GM18951 (cell line): ENCODE results near the gene TKT.

Experiments
- POLR2A ChIP-seq: IDR thresholded peaks from 4 replicates; pipeline ENCODE4 v1.6.1; 2011; ENCODE audit warnings: mild to moderate bottlenecking; ENCODE audit not compliant: insufficient read length, insufficient read depth; ENCODE audit errors: extremely low read depth
- in situ Hi-C: fragments of 300-500 bp; cut with MboI; formaldehyde crosslinking; loops from one replicate; pipeline ENCODE4 v1.12.0; 2022; ENCODE audit warnings: low sequenced_read_pairs, mixed read lengths, inconsistent platforms; ENCODE audit not compliant: unreplicated experiment

Gene TKT

GRCh38 chr3:53198996-53199395, 56.8 kb downstream of the TKT start:
- in situ Hi-C loops: no loop called here
- TF ChIP-seq POLR2A: no peak

- no peak for TF ChIP-seq POLR2A
- in situ Hi-C loops: no loop called here
Observed at GRCh38 chr3:53198256-53198977, 57.4 kb downstream of the TKT start.

GRCh38 chr3:53196575-53197407, 59.0 kb downstream of the TKT start:
- in situ Hi-C loops: no loop called here
- no peak for TF ChIP-seq POLR2A

GRCh38 chr3:53195602-53196574, 59.9 kb downstream of the TKT start:
- TF ChIP-seq POLR2A: no peak
- in situ Hi-C loops: no loop called here

GRCh38 chr3:53195066-53195450, 60.8 kb downstream of the TKT start:
- TF ChIP-seq POLR2A: no peak
- in situ Hi-C loops: no loop called here

GRCh38 chr3:53194210-53195065, 61.4 kb downstream of the TKT start:
- in situ Hi-C loops: no loop called here
- peak; percentile 17 for TF ChIP-seq POLR2A

GRCh38 chr3:53193466-53194209, 62.2 kb downstream of the TKT start:
- no peak for TF ChIP-seq POLR2A
- in situ Hi-C loops: no loop called here

GRCh38 chr3:53192608-53193007, 63.2 kb downstream of the TKT start:
- TF ChIP-seq POLR2A: no peak
- in situ Hi-C loops: no loop called here

- in situ Hi-C loops: no loop called here
- no peak for TF ChIP-seq POLR2A
Observed at GRCh38 chr3:53191836-53192480, 63.9 kb downstream of the TKT start.

- TF ChIP-seq POLR2A: no peak
- in situ Hi-C loops: no loop called here
Observed at GRCh38 chr3:53190659-53191058, 65.2 kb downstream of the TKT start.

- in situ Hi-C loops: loop anchor here (10.0 kb wide), 1 partner anchor 54 kb away; the partner anchor contains the start of gene RFT1
- TF ChIP-seq POLR2A: no peak
Observed at GRCh38 chr3:53189276-53189675, 66.5 kb downstream of the TKT start.

- in situ Hi-C loops: loop anchor here (10.0 kb wide), 1 partner anchor 54 kb away; the partner anchor contains the start of gene RFT1
- no peak for TF ChIP-seq POLR2A
Observed at GRCh38 chr3:53188720-53189119, 67.1 kb downstream of the TKT start.
